Activated CD8-positive, alpha-beta T cell treated with anti-CD3 and anti-CD28 coated beads, Interleukin-2, amount 10 ng/mL, durations not matched to agents 7 days and 5 days (primary cell): ENCODE measurements around the gene ARHGAP31. TPM values are rescaled to one million over a fixed set of nuclear protein-coding genes. Genes with fewer than 3 reads are reported as not detected.

ENCODE experiments used
- ATAC-seq: fragments of 150-1000 bp; cut with Tn5 transposase; one replicate; pipeline ENCODE4 v1.10.0; 2021; ENCODE audit warnings: moderate library complexity
- CTCF ChIA-PET: fragments of 350-600 bp; sonication (Branson Sonifier 250); formaldehyde crosslinking; loops from one replicate; lab custom pipeline; 2021; ENCODE audit warnings: antibody characterized with exemption; lab: Charles Lee
- POLR2A ChIA-PET: fragments of 350-600 bp; sonication (Branson Sonifier 250); formaldehyde crosslinking; loops from one replicate; lab custom pipeline; 2021; ENCODE audit warnings: antibody characterized with exemption; lab: Charles Lee
- DNase-seq: peaks from one replicate; pipeline ENCODE4 v3.0.0-alpha.2; 2020
- H3K27ac Mint-ChIP-seq: one replicate; pipeline ENCODE4 v1.8.0; 2021; ENCODE audit warnings: mild to moderate bottlenecking, mixed read lengths
- H3K27me3 Mint-ChIP-seq: one replicate; pipeline ENCODE4 v1.8.0; 2021; ENCODE audit warnings: low read depth, mixed read lengths
- H3K36me3 Mint-ChIP-seq: one replicate; pipeline ENCODE4 v1.8.0; 2021; ENCODE audit warnings: low read depth, mixed read lengths
- H3K4me1 Mint-ChIP-seq: one replicate; pipeline ENCODE4 v1.8.0; 2021; ENCODE audit warnings: low read depth, mixed read lengths
- H3K4me3 Mint-ChIP-seq: one replicate; pipeline ENCODE4 v1.8.0; 2021; ENCODE audit warnings: mild to moderate bottlenecking, mixed read lengths
- H3K9me3 Mint-ChIP-seq: one replicate; pipeline ENCODE4 v1.8.0; 2022; ENCODE audit warnings: mixed read lengths; ENCODE audit not compliant: insufficient read depth
- total RNA-seq, 2 experiments: library from RNA; stranded (reverse); gene quantifications; one replicate each; pipeline ENCODE4 v1.2.3, GENCODE V29; 2021

The ARHGAP31 gene
- total RNA-seq, 2 experiments from 2014 or later: 2.3 to 2.5 TPM

DNA sequence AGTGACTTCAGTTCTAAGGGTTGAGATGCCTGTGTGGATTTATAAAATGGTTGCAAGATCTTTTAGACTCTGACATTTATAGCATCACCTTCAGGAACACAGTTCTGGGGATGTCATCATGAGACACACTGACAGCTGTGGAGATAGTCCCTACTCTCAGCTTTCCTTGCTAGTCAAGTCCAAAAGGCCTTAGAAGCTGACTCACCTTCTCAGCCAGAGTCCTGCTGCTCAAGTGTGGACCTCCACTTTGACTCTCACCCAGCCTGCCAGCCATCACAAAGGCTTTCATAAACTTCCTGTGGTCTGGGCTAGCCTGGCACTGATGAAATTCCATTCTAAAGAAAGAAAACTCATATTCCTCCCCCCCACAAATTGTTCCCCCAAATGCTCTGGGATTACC, 124.5 kb downstream of the ARHGAP31 start:
- Mint-ChIP-seq H3K27me3 (no peaks in the 10 kb centered on the region), H3K27ac (no peak overlapping the region), H3K9me3 (no peaks in the 10 kb centered on the region), H3K4me1 (peaks cover 13% of the 10 kb centered on the region), H3K36me3 (no peaks in the 10 kb centered on the region), H3K4me3 (no peak overlapping the region)
- ATAC-seq: no peak
- DNase-seq: no peak
- ChIA-PET POLR2A (no interaction called here), CTCF (no interaction called here)

DNA sequence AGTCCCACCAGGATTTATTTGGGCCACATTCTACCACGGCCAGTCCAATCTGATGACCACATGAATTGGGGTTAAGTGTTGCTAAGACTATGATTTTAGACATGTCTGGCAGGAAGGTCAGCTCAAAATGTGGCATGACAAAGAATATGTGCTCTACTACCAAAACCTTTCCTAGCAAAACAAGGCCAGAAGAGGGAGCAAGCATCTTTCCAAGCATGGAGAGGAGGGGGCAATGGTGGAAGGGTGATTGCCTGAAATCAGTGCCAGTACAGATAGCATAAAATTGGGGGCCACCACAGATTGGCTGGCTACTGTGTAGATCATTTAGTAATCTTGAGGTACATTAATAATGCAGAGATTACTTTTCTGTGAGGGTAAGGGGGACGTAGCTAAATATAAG, 126.0 kb downstream of the ARHGAP31 start:
- no peak for DNase-seq
- H3K4me3 Mint-ChIP-seq: no peak overlapping the region
- CTCF ChIA-PET: interaction anchor here (1.2 to 2.3 kb wide), 2 partner anchors 22 to 260 kb away, joined by 3 to 8 read pairs; no protein-coding TSS in a partner anchor

DNA sequence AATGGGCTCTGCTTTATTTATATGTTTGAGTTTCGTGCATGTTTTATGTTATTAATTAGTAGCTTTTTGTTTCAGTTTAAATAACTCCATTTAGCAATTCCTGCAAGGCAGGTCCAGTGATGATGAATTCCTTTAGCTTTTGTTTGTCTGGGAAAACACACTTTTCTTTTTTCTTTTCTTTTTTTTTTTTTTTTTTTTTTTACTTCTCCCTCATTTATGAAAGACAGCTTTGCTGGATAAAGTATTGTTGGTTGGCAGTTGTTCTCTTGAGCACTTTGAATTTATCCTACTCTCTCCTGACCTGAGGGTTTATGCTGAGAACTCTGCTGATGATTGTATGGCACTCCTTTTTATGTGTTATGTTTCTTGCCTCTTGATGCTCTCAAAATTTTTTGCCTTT, 133.5 kb downstream of the ARHGAP31 start:
- no peaks in the 10 kb centered on the region for H3K4me1 Mint-ChIP-seq
- H3K36me3 Mint-ChIP-seq: peaks cover 50% of the 10 kb centered on the region
- H3K27me3 Mint-ChIP-seq: no peaks in the 10 kb centered on the region
- ChIA-PET CTCF (no interaction called here), POLR2A (no interaction called here)
- DNase-seq (no peak), ATAC-seq (no peak)
- peaks cover 33% of the 10 kb centered on the region for H3K9me3 Mint-ChIP-seq
- no peak overlapping the region for H3K27ac Mint-ChIP-seq
- H3K4me3 Mint-ChIP-seq: no peak overlapping the region

More for the DNA sequence above, 126.0 kb downstream of the ARHGAP31 start:
- POLR2A ChIA-PET: no interaction called here
- H3K4me1 Mint-ChIP-seq: peaks cover 10% of the 10 kb centered on the region
- no peaks in the 10 kb centered on the region for H3K9me3 Mint-ChIP-seq
- no peak for ATAC-seq
- H3K36me3 Mint-ChIP-seq: no peaks in the 10 kb centered on the region
- H3K27ac Mint-ChIP-seq: no peak overlapping the region
- no peaks in the 10 kb centered on the region for H3K27me3 Mint-ChIP-seq

DNA sequence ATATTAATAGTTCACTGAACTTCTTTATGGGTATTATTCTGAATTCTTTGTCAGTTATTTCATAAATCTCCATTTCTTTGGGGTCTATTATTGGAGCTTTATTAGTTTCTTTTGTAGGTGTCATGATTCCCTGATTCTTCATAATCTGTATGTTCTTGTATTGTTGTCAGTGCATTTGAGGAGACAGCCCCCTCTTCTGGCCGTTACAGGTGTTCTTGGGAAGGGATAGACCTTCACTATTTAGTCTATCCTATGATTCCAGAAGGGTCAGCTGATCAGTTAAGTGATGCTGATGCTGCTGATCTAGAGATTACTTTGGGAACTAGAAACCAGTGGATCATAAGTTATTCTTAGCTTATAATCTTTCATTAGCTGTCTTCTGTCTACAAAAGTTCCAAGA, 134.4 kb downstream of the ARHGAP31 start:
- Mint-ChIP-seq H3K27ac (no peak overlapping the region), H3K9me3 (peaks cover 33% of the 10 kb centered on the region), H3K27me3 (no peaks in the 10 kb centered on the region), H3K4me3 (no peak overlapping the region), H3K4me1 (no peaks in the 10 kb centered on the region), H3K36me3 (peaks cover 58% of the 10 kb centered on the region)
- POLR2A ChIA-PET: no interaction called here
- ATAC-seq: no peak
- CTCF ChIA-PET: interaction anchor here (0.8 kb wide), 1 partner anchor 13 kb away, joined by 3 read pairs; no protein-coding TSS in a partner anchor
- DNase-seq: no peak

DNA sequence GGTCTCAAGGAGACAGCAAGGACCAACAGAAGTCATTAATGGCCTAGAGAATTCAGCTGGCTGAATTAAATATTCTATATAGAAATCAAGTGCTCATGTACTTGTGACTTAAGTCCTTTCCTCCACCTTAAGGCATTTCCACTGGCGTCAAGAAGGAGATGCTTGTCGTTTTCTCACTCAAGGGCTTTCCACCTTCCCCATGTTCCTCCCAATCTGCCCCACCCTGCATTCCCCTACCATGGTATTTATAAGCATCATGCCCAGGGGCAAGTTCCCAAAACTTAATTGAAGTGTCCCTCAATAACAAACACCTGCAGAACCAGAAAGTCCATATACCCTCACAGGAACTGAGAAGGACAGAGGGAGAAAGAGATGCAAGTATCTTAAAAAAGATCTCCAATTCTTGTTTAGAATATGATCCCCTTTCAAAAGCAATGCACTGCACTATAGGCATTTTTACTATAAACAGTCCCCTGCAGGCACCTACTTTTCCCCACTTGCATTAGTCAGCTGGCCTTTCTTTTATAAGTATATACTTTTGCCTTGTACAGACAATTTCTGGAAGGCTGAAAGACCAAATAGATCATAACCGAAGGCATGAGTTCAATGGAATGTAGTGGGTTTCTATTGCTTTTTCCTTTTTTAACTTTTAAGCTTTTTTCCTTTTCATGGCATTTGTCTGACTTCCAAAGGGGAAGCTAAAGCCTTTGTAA, 139.6 kb downstream of the ARHGAP31 start:
- Mint-ChIP-seq H3K4me1 (no peaks in the 10 kb centered on the region), H3K27ac (no peak overlapping the region), H3K4me3 (no peak overlapping the region), H3K9me3 (peaks cover 8% of the 10 kb centered on the region), H3K27me3 (no peaks in the 10 kb centered on the region), H3K36me3 (peaks cover 81% of the 10 kb centered on the region)
- POLR2A ChIA-PET: no interaction called here
- CTCF ChIA-PET: no interaction called here
- ATAC-seq: no peak
- no peak for DNase-seq

DNA sequence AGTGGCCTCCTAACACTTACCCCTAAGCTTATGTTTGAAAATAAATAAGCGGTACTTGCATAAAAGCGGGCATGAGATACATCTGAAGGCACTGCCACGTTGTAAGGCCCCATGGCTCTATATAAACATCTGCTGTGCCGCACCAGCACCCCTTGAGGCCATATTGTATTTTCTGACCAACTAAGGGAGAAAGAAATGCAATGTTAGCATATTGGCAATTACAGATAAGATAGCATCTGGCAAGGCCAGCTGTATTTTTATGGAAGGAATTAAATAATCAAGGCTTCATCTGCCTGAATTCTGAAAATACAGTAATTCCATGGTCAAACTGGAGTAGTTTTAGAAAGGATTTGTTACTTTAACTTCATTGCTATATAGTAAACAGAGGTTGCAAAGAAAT, 140.5 kb downstream of the ARHGAP31 start:
- CTCF ChIA-PET: no interaction called here
- no peak overlapping the region for H3K4me3 Mint-ChIP-seq
- H3K27ac Mint-ChIP-seq: no peak overlapping the region
- ATAC-seq (no peak), DNase-seq (no peak)
- H3K9me3 Mint-ChIP-seq: no peaks in the 10 kb centered on the region
- POLR2A ChIA-PET: no interaction called here
- no peaks in the 10 kb centered on the region for H3K27me3 Mint-ChIP-seq
- H3K36me3 Mint-ChIP-seq: peaks cover 73% of the 10 kb centered on the region
- H3K4me1 Mint-ChIP-seq: no peaks in the 10 kb centered on the region

DNA sequence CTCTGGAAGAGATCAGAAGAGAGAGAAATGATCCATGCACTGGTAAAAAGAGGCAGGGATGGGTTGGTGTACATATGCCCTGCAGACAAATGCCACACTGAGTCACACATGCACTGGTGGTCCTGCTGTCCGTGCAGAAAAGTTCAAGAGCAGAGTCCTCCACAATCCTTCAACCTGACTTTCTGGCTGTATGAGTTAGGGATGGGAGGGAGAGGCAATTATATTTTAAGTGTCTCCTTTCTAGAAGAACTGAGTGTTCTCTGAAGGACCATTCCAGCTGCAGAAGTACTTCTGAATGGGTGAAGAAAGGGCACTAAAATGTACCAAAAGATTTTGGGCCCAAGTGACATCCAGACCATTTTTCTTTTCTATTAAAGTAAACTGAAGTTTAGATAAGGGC, 142.8 kb downstream of the ARHGAP31 start:
- Mint-ChIP-seq H3K4me3 (no peak overlapping the region), H3K9me3 (no peaks in the 10 kb centered on the region), H3K4me1 (no peaks in the 10 kb centered on the region), H3K27me3 (no peaks in the 10 kb centered on the region), H3K27ac (no peak overlapping the region), H3K36me3 (peaks cover 72% of the 10 kb centered on the region)
- DNase-seq (no peak), ATAC-seq (no peak)
- ChIA-PET CTCF (interaction anchor here (1.1 kb wide), 1 partner anchor 163 kb away, joined by 3 read pairs; no protein-coding TSS in a partner anchor), POLR2A (interaction anchor here (0.6 kb wide), 1 partner anchor 42 kb away, joined by 3 read pairs; no protein-coding TSS in a partner anchor)

DNA sequence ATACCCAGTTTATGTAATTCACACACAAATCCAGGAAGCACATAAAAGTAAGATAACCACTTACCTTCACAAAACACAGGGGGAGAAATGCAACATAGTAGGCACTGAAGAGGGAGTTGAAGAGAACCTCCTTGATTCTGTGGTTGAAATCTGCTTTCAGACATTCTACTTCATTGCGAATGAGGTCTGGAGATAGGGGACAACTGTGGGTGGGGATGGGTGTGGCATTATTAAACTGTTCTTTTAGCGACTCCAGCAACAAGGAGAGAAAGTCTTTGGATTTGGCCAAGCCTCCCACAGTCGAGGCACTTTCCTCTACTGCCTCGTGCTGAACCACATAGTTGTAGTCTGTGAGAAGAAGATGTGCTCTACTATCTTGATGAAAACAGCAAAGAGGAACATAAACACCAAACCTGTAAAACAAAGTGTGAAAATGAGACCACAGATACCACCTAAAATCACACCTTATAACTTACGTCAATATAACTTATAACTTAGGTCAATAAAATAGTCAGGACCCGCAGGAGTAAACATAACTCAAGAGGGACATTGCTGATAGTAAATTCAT, 143.6 kb downstream of the ARHGAP31 start:
- no peaks in the 10 kb centered on the region for H3K4me1 Mint-ChIP-seq
- CTCF ChIA-PET: no interaction called here
- ATAC-seq (no peak), DNase-seq (no peak)
- H3K36me3 Mint-ChIP-seq: peaks cover 76% of the 10 kb centered on the region
- no peaks in the 10 kb centered on the region for H3K27me3 Mint-ChIP-seq
- no peak overlapping the region for H3K27ac Mint-ChIP-seq
- POLR2A ChIA-PET: interaction anchor here (0.6 kb wide), 2 partner anchors 42 to 778 kb away, joined by 3 read pairs; no protein-coding TSS in a partner anchor
- no peaks in the 10 kb centered on the region for H3K9me3 Mint-ChIP-seq
- H3K4me3 Mint-ChIP-seq: no peak overlapping the region

DNA sequence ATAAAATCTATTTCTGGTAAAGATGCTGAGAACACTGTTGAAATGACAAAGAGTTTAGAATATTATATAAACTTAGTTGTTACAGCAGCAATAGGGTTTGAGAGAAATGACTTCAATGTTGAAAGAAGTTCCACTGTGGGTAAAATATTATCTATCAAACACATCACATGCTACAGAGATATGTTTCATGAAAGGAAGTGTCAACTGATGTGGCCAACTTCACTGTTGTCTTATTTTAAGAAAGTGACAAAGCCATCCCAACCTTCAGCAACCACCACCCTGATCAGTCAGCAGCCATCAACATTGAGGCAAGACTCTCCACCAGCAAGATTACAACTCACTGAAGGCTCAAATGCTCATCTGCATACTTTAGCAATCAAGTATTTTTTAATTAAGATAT, 149.0 kb downstream of the ARHGAP31 start:
- Mint-ChIP-seq H3K36me3 (peaks cover 63% of the 10 kb centered on the region), H3K4me3 (no peak overlapping the region), H3K4me1 (peaks cover 8% of the 10 kb centered on the region), H3K9me3 (no peaks in the 10 kb centered on the region), H3K27me3 (no peaks in the 10 kb centered on the region), H3K27ac (no peak overlapping the region)
- DNase-seq (no peak), ATAC-seq (no peak)
- POLR2A ChIA-PET: no interaction called here
- CTCF ChIA-PET: no interaction called here

DNA sequence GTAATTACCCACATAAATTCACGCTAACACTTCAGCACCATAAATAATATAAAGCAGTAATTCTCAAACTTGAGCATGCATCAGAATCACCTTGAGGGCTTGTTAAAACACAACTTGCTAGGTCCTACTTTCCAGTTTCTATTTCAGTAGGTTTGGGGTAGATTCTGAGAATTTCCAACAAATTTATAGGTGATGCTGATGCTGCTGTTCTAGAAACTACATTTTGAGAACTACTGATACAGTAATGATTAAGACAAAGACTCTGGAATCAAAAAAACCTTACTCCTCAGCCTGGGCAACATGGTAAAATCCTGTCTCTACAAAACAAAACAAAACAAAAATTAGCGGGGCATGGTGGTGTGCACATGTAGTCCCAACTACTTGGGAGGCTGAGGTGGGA, 150.4 kb downstream of the ARHGAP31 start:
- ChIA-PET POLR2A (no interaction called here), CTCF (no interaction called here)
- Mint-ChIP-seq H3K4me1 (peaks cover 8% of the 10 kb centered on the region), H3K9me3 (no peaks in the 10 kb centered on the region), H3K27ac (no peak overlapping the region), H3K36me3 (peaks cover 60% of the 10 kb centered on the region), H3K4me3 (no peak overlapping the region), H3K27me3 (no peaks in the 10 kb centered on the region)
- ATAC-seq (no peak), DNase-seq (no peak)

DNA sequence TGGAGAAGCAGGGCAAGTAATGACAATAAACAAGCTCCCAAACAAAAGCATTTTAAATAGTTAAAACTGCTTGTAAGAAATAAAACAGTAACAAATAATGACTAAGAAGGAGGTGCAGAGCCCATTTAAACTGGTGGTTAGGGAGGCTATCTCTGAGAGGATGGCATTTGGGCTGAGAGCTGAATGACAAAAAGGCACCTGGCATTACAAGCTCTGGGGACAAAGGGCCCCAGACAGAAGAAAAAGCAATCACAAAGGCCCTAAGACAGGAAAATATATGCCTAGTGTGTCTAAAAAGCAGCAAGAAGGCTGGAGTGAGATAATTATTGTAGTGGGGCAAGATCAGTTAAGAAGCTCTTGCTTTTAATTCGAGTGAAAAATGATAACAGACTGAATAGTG, 159.6 kb downstream of the ARHGAP31 start:
- ATAC-seq (no peak), DNase-seq (no peak)
- no peak overlapping the region for H3K27ac Mint-ChIP-seq
- no peaks in the 10 kb centered on the region for H3K9me3 Mint-ChIP-seq
- no peaks in the 10 kb centered on the region for H3K27me3 Mint-ChIP-seq
- H3K36me3 Mint-ChIP-seq: peaks cover 54% of the 10 kb centered on the region
- H3K4me1 Mint-ChIP-seq: no peaks in the 10 kb centered on the region
- POLR2A ChIA-PET: interaction anchor here (1.6 kb wide), 1 partner anchor 10 kb away, joined by 6 read pairs; the partner anchor contains the start of gene TMEM39A
- H3K4me3 Mint-ChIP-seq: no peak overlapping the region
- CTCF ChIA-PET: no interaction called here

DNA sequence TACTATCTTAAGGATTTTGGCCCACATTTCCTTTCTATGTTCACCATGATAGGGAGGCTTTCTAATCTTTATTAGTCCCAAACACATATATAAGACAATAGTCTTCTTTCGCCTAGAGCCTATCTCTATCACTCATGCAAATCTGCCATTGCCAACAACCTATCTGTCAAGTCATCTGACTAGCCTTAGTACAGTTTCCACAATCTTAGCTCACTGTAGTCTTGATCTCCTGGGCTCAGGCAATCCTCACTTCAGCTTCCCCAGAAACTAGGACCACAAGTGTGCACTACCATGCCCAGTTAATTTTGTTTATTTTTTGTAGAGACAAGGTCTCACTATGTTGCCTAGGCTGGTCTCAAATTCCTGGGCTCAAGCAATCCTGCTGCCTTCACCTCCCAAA, 162.3 kb downstream of the ARHGAP31 start:
- Mint-ChIP-seq H3K27me3 (no peaks in the 10 kb centered on the region), H3K4me3 (no peak overlapping the region), H3K36me3 (peaks cover 61% of the 10 kb centered on the region), H3K27ac (no peak overlapping the region), H3K4me1 (peaks cover 10% of the 10 kb centered on the region), H3K9me3 (no peaks in the 10 kb centered on the region)
- no peak for ATAC-seq
- POLR2A ChIA-PET: no interaction called here
- CTCF ChIA-PET: no interaction called here
- DNase-seq: no peak
